PFSK-1 (cell line): ENCODE measurements around the gene OPA1.

ENCODE experiments used
- FOXP2 ChIP-seq: optimal IDR thresholded peaks from 2 replicates; pipeline ENCODE3; 2011; ENCODE audit warnings: borderline replicate concordance, control low read depth, inconsistent platforms; ENCODE audit not compliant: insufficient read depth; ENCODE audit errors: extremely low read length, extremely low read depth
- POLR2AphosphoS5 ChIP-seq: IDR thresholded peaks from 2 replicates; pipeline ENCODE4 v1.6.1; 2012; ENCODE audit warnings: low read depth, mild to moderate bottlenecking, control low read depth, low read length, moderate library complexity
- TAF1 ChIP-seq: IDR thresholded peaks from 2 replicates; pipeline ENCODE4 v1.6.1; 2012; ENCODE audit warnings: low read length, control low read depth, borderline replicate concordance; ENCODE audit not compliant: insufficient read depth

DNA sequence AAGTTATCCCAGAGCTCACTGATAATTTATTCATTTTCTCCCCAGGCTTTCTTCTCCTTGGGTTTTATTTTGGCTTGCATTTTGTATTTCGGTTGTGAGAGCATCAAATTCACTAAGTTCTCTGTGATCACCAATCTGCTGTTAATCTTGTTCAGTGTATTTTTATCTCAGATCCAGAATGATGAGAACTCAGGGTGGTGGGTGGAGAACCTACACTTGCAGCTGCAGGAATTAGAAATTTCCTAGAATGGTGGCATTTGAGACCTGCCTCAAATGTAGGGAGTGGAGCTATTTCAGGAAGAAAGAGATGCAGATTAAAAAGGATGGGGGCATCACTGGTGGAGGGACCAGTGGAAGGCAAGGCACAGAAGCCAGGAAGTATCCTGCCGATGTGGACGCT lies 129.6 kb downstream of the OPA1 start:
- no peak for TF ChIP-seq FOXP2
- no peak for TF ChIP-seq POLR2AphosphoS5
- no peak for TF ChIP-seq TAF1
